Common myeloid progenitor, CD34-positive (primary cell): Measurements from ENCODE around the gene CCDC81. TPM values are rescaled to one million over a fixed set of nuclear protein-coding genes. Genes with fewer than 3 reads are reported as not detected.
"Not testable (repeated sequence)": the region's sequence is repeated elsewhere in the genome, so short reads cannot be mapped to it uniquely, and the experiment has no call there.

Experiments used
- CTCF ChIA-PET: fragments of 350-600 bp; sonication (Branson Sonifier 250); formaldehyde crosslinking; loops from one replicate; lab custom pipeline; 2021; ENCODE audit warnings: antibody characterized with exemption; lab: Charles Lee
- POLR2A ChIA-PET: fragments of 350-600 bp; sonication (Branson Sonifier 250); formaldehyde crosslinking; loops from one replicate; lab custom pipeline; 2021; ENCODE audit warnings: antibody characterized with exemption; lab: Charles Lee
- DNase-seq, 3 donors: peaks; one replicate each; pipeline versions ENCODE4 v3.0.0 to v3.0.0-alpha.2; 2013
- H3K27ac ChIP-seq, 2 experiments: 1 replicate in 1 of 2; 2 replicates in 1 of 2; pipeline ENCODE4 v1.7.0; 2013; ENCODE audit warnings: inconsistent platforms in 2 of 2, low read length in 2 of 2, mild to moderate bottlenecking in 2 of 2, low read depth in 1 of 2, moderate library complexity in 1 of 2; ENCODE audit not compliant: severe bottlenecking in 2 of 2, insufficient read depth in 1 of 2, poor library complexity in 1 of 2
- H3K27me3 ChIP-seq, 5 experiments: replicated peaks in 2 of 5; 1 replicate in 3 of 5; 2 replicates in 2 of 5; pipeline versions ENCODE4 v1.6.1 to v1.7.0; 2013; ENCODE audit warnings: low read length in 4 of 5, mild to moderate bottlenecking in 2 of 5, moderate library complexity in 2 of 5, inconsistent platforms in 1 of 5; ENCODE audit not compliant: insufficient read depth in 5 of 5, control insufficient read depth in 4 of 5
- H3K36me3 ChIP-seq, 4 experiments: 1 replicate in 2 of 4; 2 replicates in 2 of 4; pipeline versions ENCODE4 v1.6.1 to v1.7.0; 2013; ENCODE audit warnings: low read length in 3 of 4, control low read depth in 1 of 4, mild to moderate bottlenecking in 1 of 4; ENCODE audit not compliant: control insufficient read depth in 4 of 4, insufficient read depth in 4 of 4
- H3K4me1 ChIP-seq, 4 experiments: 1 replicate in 3 of 4; 2 replicates in 1 of 4; pipeline versions ENCODE4 v1.6.1 to v1.7.1; 2013; ENCODE audit warnings: low read length in 3 of 4, mild to moderate bottlenecking in 3 of 4, control low read depth in 1 of 4, inconsistent platforms in 1 of 4, moderate library complexity in 1 of 4; ENCODE audit not compliant: control insufficient read depth in 4 of 4, insufficient read depth in 4 of 4; ENCODE audit errors: control extremely low read depth in 1 of 4
- H3K4me3 ChIP-seq, 7 experiments: 1 replicate in 4 of 7; 2 replicates in 3 of 7; pipeline versions ENCODE4 v1.5.1 to v1.7.0; 2013; ENCODE audit warnings: mild to moderate bottlenecking in 7 of 7, low read length in 6 of 7, moderate library complexity in 6 of 7, inconsistent platforms in 2 of 7, low read depth in 2 of 7, control low read depth in 1 of 7; ENCODE audit not compliant: insufficient read depth in 4 of 7, control insufficient read depth in 1 of 7; ENCODE audit errors: extremely low read depth in 1 of 7
- H3K9me3 ChIP-seq, 5 experiments: 1 replicate in 4 of 5; 2 replicates in 1 of 5; pipeline versions ENCODE4 v1.6.1 to v1.7.1; 2013; ENCODE audit warnings: low read length in 4 of 5, mild to moderate bottlenecking in 2 of 5, inconsistent platforms in 1 of 5, low read depth in 1 of 5, moderate library complexity in 1 of 5; ENCODE audit not compliant: control insufficient read depth in 4 of 5, insufficient read depth in 2 of 5; ENCODE audit errors: control extremely low read depth in 1 of 5
- WGBS: methylation state at CpG from one replicate; pipeline ENCODE4 v1.1.5; 2013; ENCODE audit not compliant: insufficient coverage; 5-methylcytosine and 5-hydroxymethylcytosine counted together
- polyA plus RNA-seq: library from polyadenylated mRNA; unstranded; fragments of 120-200 nt; gene quantifications from one replicate; pipeline ENCODE4 v1.2.1, GENCODE V29; 2013

Gene CCDC81
- 1.5 TPM for polyA plus RNA-seq

DNA sequence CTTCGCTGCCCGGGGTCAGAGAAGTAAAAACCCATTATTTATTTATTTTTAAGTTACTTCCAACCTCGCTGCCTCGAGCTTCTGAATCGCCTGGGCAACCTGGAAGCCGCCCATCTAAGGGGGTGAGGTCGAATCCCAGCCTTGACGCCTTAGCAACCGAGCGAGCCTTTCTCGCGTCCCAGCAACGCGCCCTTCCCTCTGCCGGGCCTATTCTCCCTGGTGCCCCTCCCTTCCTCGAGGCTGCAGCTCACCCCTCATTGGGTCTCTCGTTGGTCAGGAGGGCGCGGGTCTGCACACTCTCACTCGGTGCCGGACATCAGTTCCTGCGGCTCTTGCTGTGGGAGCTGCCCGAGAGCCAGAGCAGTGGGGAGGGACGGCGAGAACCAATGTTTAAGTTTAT, at the start of gene CCDC81:
Gene CCDC81 (plus strand): TSS at position 302 of the 400 bp plus-strand sequence. CDS start 277 bp downstream, outside the sequence.
- Histone ChIP-seq H3K27ac (no peak within 1 kb of the TSS), H3K4me3 (peak within 1 kb of the TSS in 5 of 7 experiments; percentile 17 to 68 (median 52)), H3K9me3 (peaks cover 0 to 9% (median 4%) of the 10 kb centered on the region in 5 experiments), H3K27me3 (peaks cover 0 to 4% (median 0%) of the 10 kb centered on the region in 5 experiments), H3K36me3 (no peaks in the 10 kb centered on the region), H3K4me1 (peaks cover 0 to 17% (median 8%) of the 10 kb centered on the region in 4 experiments)
- CTCF ChIA-PET = no interaction called here
- DNase-seq = peak in 2 of 3 donors; percentile 7 to 21
- POLR2A ChIA-PET = no interaction called here
- 21% methylated on average over 20 of the region's 25 CpGs for WGBS

DNA sequence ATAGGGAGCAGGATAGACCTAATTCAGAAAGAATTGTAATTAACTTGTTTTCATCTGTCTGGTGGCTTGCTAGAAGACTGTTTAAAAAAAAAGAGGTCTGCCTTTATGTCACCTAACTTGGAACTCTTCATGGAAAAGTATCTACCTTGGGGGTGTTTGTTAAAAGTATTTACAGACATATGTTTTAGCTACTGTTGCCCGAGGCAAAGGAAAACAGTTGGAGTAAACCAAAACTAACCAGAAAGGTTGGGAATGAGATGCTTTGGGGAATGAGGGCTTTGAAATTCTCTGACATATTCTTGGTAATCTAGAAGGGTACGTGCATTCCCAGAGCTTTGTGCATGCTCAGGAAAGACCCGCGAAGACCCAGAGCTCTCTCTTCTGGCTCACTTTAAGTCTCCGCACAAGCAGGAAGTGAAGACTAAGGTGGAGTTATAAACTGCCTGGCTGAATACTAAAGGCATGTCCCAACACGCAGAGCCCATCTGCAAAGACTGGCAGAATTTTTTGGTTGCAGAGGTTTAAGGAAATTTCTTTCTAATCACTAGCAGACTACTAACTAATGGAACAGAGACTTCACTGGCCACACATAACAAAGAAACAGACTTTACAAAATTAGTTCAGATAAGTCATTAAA, 39.4 kb upstream of the CCDC81 start:
- no peaks in the 10 kb centered on the region for H3K4me1 ChIP-seq
- ChIA-PET CTCF (interaction anchor here (0.7 kb wide), 1 partner anchor 120 kb away, joined by 3 read pairs; no protein-coding TSS in a partner anchor), POLR2A (no interaction called here)
- peaks cover 0 to 13% (median 10%) of the 10 kb centered on the region in 5 experiments for H3K9me3 ChIP-seq
- peaks cover 8 to 46% (median 21%) of the 10 kb centered on the region in 4 experiments for H3K36me3 ChIP-seq
- H3K4me3 ChIP-seq = no peak overlapping the region
- H3K27ac ChIP-seq = no peak overlapping the region
- no peak for DNase-seq
- H3K27me3 ChIP-seq = no peaks in the 10 kb centered on the region
- 100% methylated on average over 5 of the region's 6 CpGs for WGBS

DNA sequence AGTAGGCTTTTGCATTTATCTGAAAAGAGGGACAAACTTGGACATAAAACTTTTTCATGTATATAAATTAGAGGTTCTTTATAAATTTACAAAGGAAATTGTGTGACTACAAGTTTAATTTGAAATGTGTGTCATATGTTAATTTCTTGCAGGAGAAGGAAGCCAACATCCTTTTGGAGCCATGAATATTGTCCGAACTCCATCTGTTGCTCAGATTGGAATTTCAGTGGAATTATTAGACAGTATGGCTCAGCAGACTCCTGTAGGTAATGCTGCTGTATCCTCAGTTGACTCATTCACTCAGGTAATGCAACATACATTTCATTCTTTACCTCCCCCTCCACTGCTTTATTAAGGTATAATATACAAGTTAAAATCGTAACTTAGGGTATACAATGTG, 37.5 kb upstream of the CCDC81 start:
- no peaks in the 10 kb centered on the region for H3K4me1 ChIP-seq
- peaks cover 8 to 46% (median 21%) of the 10 kb centered on the region in 4 experiments for H3K36me3 ChIP-seq
- H3K9me3 ChIP-seq = peaks cover 0 to 13% (median 10%) of the 10 kb centered on the region in 5 experiments
- no CpG with 5 or more reads among the region's 2 CpGs for WGBS
- no peak overlapping the region for H3K4me3 ChIP-seq
- H3K27ac ChIP-seq = no peak overlapping the region
- ChIA-PET CTCF (interaction anchor here (0.6 kb wide), 1 partner anchor 322 kb away, joined by 3 read pairs; no protein-coding TSS in a partner anchor), POLR2A (no interaction called here)
- DNase-seq = no peak
- no peaks in the 10 kb centered on the region for H3K27me3 ChIP-seq

DNA sequence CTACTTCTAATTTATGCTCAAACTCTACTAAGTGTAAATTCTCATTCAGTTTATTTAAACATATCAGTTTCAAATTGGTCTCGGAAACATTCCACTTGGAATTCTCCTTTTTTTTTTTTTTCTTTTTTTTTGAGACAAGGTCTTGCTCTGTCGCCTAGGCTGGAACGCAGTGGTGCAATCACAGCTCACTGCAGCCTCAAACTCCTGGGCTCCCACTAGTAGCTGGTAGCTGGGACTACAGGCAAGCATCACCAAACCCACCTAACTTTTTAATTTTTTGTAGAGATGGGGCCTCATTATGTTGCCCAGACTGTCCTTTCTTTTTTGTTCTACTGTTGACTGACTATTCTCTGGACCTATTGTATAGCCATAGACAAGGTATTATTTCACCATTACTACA, 33.3 kb upstream of the CCDC81 start:
- ChIA-PET POLR2A (interaction anchor here (0.6 kb wide), 2 partner anchors 10 to 93 kb away, joined by 3 to 4 read pairs; no protein-coding TSS in a partner anchor), CTCF (no interaction called here)
- peaks cover 5 to 32% (median 8%) of the 10 kb centered on the region in 4 experiments for H3K36me3 ChIP-seq
- WGBS = 100% methylated on average over 1 of the region's 3 CpGs
- no peak overlapping the region for H3K27ac ChIP-seq
- H3K9me3 ChIP-seq = peaks cover 0 to 4% (median 3%) of the 10 kb centered on the region in 5 experiments
- H3K4me1 ChIP-seq = no peaks in the 10 kb centered on the region
- no peak overlapping the region for H3K4me3 ChIP-seq
- DNase-seq = no peak
- no peaks in the 10 kb centered on the region for H3K27me3 ChIP-seq

DNA sequence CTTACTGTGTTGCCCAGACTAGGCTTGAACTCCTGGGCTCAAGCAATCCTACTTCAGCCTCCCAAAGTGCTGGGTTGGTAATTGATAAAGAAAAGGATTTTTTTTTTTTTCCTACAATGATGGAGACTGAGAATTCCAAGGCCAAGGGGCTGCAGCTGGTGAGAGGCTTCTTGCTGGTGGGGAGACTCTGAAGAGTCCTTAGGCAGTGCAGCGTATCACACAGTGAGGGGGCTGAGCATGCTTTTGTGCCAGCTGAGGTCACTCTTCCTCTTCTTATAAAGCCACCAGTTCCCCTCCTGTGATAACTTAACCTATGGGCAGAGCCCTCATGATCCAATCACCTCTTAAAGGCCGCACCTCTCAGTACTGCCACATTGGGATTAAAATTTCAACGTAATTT, 28.2 kb upstream of the CCDC81 start:
- DNase-seq = no peak
- WGBS = 92% methylated on average over 3 of the region's 3 CpGs

DNA sequence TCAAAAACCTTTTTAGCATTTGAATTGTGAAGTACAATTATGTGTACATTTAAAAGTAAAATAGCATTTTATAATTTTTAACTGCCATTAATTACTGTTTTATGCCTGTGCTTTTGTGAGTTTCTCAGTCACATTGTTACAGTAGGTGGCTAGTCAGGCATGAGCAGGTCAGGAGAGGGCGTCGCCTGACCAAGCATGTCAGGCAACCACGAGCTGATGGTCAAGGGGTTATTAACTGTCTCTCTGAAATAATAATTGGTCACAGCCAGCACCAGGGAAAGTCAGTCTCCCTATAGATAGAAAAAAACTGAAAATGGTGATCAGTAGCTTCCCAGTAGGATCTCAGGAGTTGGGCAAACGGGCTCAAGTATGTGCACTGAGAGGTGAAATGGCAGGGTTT, 19.4 kb upstream of the CCDC81 start:
- Histone ChIP-seq H3K27ac (no peak overlapping the region), H3K4me1 (no peaks in the 10 kb centered on the region), H3K4me3 (no peak overlapping the region), H3K9me3 (no peaks in the 10 kb centered on the region), H3K36me3 (no peaks in the 10 kb centered on the region), H3K27me3 (no peaks in the 10 kb centered on the region)
- DNase-seq = no peak
- WGBS = 100% methylated on average over 4 of the region's 4 CpGs
- CTCF ChIA-PET = no interaction called here
- POLR2A ChIA-PET = no interaction called here

More for the DNA sequence above, 28.2 kb upstream of the CCDC81 start:
- Histone ChIP-seq H3K27ac (no peak overlapping the region), H3K27me3 (no peaks in the 10 kb centered on the region), H3K9me3 (no peaks in the 10 kb centered on the region), H3K36me3 (peaks cover 6 to 13% (median 7%) of the 10 kb centered on the region in 4 experiments), H3K4me1 (no peaks in the 10 kb centered on the region), H3K4me3 (no peak overlapping the region)
- CTCF ChIA-PET = no interaction called here
- POLR2A ChIA-PET = no interaction called here

DNA sequence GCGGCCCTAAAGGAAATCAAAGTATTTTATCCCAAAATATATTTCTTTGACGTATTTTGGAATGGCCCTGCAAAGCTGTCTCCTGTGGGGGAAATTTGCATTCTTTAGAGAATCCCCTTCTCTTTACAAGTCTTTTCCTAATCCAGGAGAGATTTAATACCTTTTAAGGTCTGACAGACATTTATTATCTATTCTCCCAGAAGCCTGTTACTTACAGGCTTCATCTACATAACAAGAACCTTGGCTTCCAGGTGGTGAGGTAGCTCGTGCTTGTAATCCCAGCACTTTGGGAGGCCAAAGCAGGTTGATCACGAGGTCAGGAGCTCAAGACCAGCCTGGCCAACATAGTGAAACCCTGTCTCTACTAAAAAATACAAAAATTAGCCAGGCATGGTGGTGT, 17.3 kb upstream of the CCDC81 start:
- CTCF ChIA-PET, H3K4me1 ChIP-seq, H3K9me3 ChIP-seq, H3K36me3 ChIP-seq, POLR2A ChIA-PET, H3K27me3 ChIP-seq, H3K27ac ChIP-seq, DNase-seq, H3K4me3 ChIP-seq: not testable (repeated sequence)
- WGBS = 100% methylated on average over 2 of the region's 4 CpGs
